Loucy (cell line): Measurements from ENCODE around the gene NBEAL2.

Experiments
- H2AFZ ChIP-seq: fragments of 200-600 bp; sonication (generic); 2 replicates; pipeline ENCODE4 v1.6.0; 2016; ENCODE audit warnings: antibody characterized with exemption, mild to moderate bottlenecking, low read length, moderate library complexity
- H3F3A ChIP-seq: fragments of 200-600 bp; 2 replicates; pipeline ENCODE4 v1.6.0; 2016; ENCODE audit warnings: antibody characterized with exemption, low read depth, mild to moderate bottlenecking
- H3K27me3 ChIP-seq: fragments of 200-600 bp; sonication (generic); 2 replicates; pipeline ENCODE4 v1.6.1; 2014; ENCODE audit warnings: low read length, mild to moderate bottlenecking; ENCODE audit not compliant: insufficient read depth, poor library complexity, severe bottlenecking
- H3K36me3 ChIP-seq: fragments of 200-600 bp; sonication (generic); 2 replicates; pipeline ENCODE4 v1.6.1; 2016; ENCODE audit warnings: low read length; ENCODE audit not compliant: insufficient read depth
- H3K4me1 ChIP-seq: fragments of 200-600 bp; sonication (generic); 2 replicates; pipeline ENCODE4 v1.5.1; 2014; ENCODE audit warnings: low read length, mild to moderate bottlenecking; ENCODE audit not compliant: insufficient read depth, poor library complexity, severe bottlenecking
- H3K4me2 ChIP-seq: fragments of 200-600 bp; sonication (generic); 2 replicates; pipeline ENCODE4 v1.6.0; 2014; ENCODE audit warnings: antibody characterized with exemption, low read length, low read depth, mild to moderate bottlenecking; ENCODE audit not compliant: poor library complexity, severe bottlenecking
- H3K4me3 ChIP-seq: fragments of 200-600 bp; sonication (generic); 2 replicates; pipeline ENCODE4 v1.5.1; 2014; ENCODE audit warnings: low read length, mild to moderate bottlenecking, mixed read lengths; ENCODE audit not compliant: poor library complexity, severe bottlenecking
- H3K79me2 ChIP-seq: fragments of 200-600 bp; sonication (generic); 2 replicates; pipeline ENCODE4 v1.6.1; 2014; ENCODE audit warnings: low read length; ENCODE audit not compliant: insufficient read depth
- H3K9ac ChIP-seq: fragments of 200-600 bp; sonication (generic); 2 replicates; pipeline ENCODE4 v1.6.0; 2014; ENCODE audit warnings: mild to moderate bottlenecking, low read depth, low read length, moderate library complexity; ENCODE audit not compliant: poor library complexity, severe bottlenecking
- H3K9me2 ChIP-seq: fragments of 200-600 bp; sonication (generic); replicated peaks from 2 replicates; pipeline ENCODE4 v1.6.1; 2016; ENCODE audit warnings: low read depth, low read length, mixed read lengths
- H3K9me3 ChIP-seq: fragments of 200-600 bp; sonication (generic); 2 replicates; pipeline ENCODE4 v1.6.1; 2014; ENCODE audit warnings: mild to moderate bottlenecking, antibody characterized with exemption, low read length, low read depth; ENCODE audit not compliant: insufficient read depth
- H4K20me1 ChIP-seq: fragments of 200-600 bp; sonication (generic); 2 replicates; pipeline ENCODE4 v1.6.0; 2014; ENCODE audit warnings: antibody characterized with exemption, low read length, mild to moderate bottlenecking; ENCODE audit not compliant: insufficient read depth, poor library complexity, severe bottlenecking
- CTCF ChIP-seq: fragments of 200-600 bp; sonication (generic); conservative IDR thresholded peaks from 2 replicates; pipeline ENCODE4 v1.5.1; 2014; ENCODE audit warnings: mild to moderate bottlenecking, antibody characterized with exemption, low read length
- EZH2phosphoT487 ChIP-seq: fragments of 200-600 bp; IDR thresholded peaks from 2 replicates; pipeline ENCODE4 v1.6.1; 2018; ENCODE audit warnings: antibody characterized with exemption, mild to moderate bottlenecking, moderate library complexity, borderline replicate concordance

NBEAL2 gene

GRCh38 chr3:46942481-46943236 lies 36.8 kb upstream of the NBEAL2 start:
- H2AFZ ChIP-seq: no peak overlapping the region
- H3K27me3 ChIP-seq: no peaks in the 10 kb centered on the region
- 0 out of 2 replicates have a peak, but pooled peaks cover 7% of the 10 kb centered on the region for H3F3A ChIP-seq
- H3K9me3 ChIP-seq: no peaks in the 10 kb centered on the region
- no peak overlapping the region for H3K4me3 ChIP-seq
- H3K9me2 ChIP-seq: no peaks in the 10 kb centered on the region
- H3K9ac ChIP-seq: no peak overlapping the region
- H4K20me1 ChIP-seq: peaks cover 10% of the 10 kb centered on the region
- no peak for TF ChIP-seq CTCF
- no peak for TF ChIP-seq EZH2phosphoT487
- H3K4me1 ChIP-seq: peaks cover 23% of the 10 kb centered on the region
- H3K36me3 ChIP-seq: peaks cover 54% of the 10 kb centered on the region
- H3K4me2 ChIP-seq: no peak overlapping the region
- H3K79me2 ChIP-seq: peaks cover 100% of the 10 kb centered on the region

- Histone ChIP-seq H3K27me3 (no peaks in the 10 kb centered on the region), H3F3A (0 out of 2 replicates have a peak, but pooled peaks cover 13% of the 10 kb centered on the region), H2AFZ (no peak overlapping the region), H3K4me3 (no peak overlapping the region), H3K4me2 (no peak overlapping the region), H3K9me2 (no peaks in the 10 kb centered on the region), H3K36me3 (peaks cover 46% of the 10 kb centered on the region), H3K79me2 (peaks cover 100% of the 10 kb centered on the region), H3K9me3 (no peaks in the 10 kb centered on the region), H3K9ac (no peak overlapping the region), H4K20me1 (peaks cover 13% of the 10 kb centered on the region), H3K4me1 (peaks cover 31% of the 10 kb centered on the region)
- no peak for TF ChIP-seq EZH2phosphoT487
- TF ChIP-seq CTCF: no peak
Measured at GRCh38 chr3:46943237-46944187, 36.0 kb upstream of the NBEAL2 start.

DNA sequence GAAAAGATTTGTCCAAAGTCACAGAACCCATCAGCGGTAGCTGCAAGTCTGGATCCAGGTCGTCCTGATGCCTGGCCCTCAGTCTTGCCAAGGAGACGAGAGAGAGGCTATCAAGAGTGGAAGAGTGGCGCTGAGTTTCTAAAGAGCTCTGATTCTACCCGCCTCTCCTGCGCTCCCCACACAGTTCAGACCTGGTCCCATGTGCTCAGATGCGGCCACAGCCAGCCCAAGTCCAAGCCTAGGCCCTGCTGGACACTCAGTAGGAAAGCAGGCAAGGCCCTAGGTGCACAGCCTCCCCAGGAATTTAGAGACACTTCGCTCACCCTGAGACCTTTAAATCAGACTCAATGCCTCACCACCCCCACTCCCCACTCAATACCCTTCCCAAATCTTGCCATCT lies 35.3 kb upstream of the NBEAL2 start:
- Histone ChIP-seq H2AFZ (no peak overlapping the region), H3K36me3 (peaks cover 39% of the 10 kb centered on the region), H3K4me3 (no peak overlapping the region), H3K27me3 (no peaks in the 10 kb centered on the region), H3K79me2 (peaks cover 100% of the 10 kb centered on the region), H3K4me1 (peaks cover 38% of the 10 kb centered on the region), H3K9ac (no peak overlapping the region), H4K20me1 (peaks cover 13% of the 10 kb centered on the region), H3K9me3 (no peaks in the 10 kb centered on the region), H3K4me2 (no peak overlapping the region), H3F3A (0 out of 2 replicates have a peak, but pooled peaks cover 13% of the 10 kb centered on the region), H3K9me2 (no peaks in the 10 kb centered on the region)
- TF ChIP-seq CTCF: no peak
- no peak for TF ChIP-seq EZH2phosphoT487
